Left ventricle myocardium superior (tissue), 1 donor: ENCODE results near the gene SRSF12. TPM values are rescaled to one million over a fixed set of nuclear protein-coding genes. Genes with fewer than 3 reads are reported as not detected.
"Not testable (repeated sequence)": the region's sequence is repeated elsewhere in the genome, so short reads cannot be mapped to it uniquely, and the experiment has no call there.

Source experiments
- ATAC-seq: fragments of 200-7000 bp; cut with Tn5 transposase; one replicate; pipeline ENCODE4 v1.9.1; 2020; ENCODE audit warnings: mild to moderate bottlenecking, moderate library complexity
- DNase-seq: peaks from one replicate; pipeline ENCODE4 v3.0.0-alpha.2; 2020
- intact Hi-C: fragments of 100-400 bp; cut with micrococcal nuclease; formaldehyde crosslinking; loops from one replicate; pipeline ENCODE4 v1.11.0; 2022
- total RNA-seq: library from RNA; stranded (reverse); fragmentation: NEBNext Ultra II Directional; extraction: Animal tissue kit (Norgen Biotek cat#: 25700); gene quantifications from one replicate; pipeline ENCODE4 v1.2.1, GENCODE V29; 2021
- donor health status: DM: no; HTN: yes; CAD: no; lungs with severe emphysema.

Gene SRSF12
- total RNA-seq, 1 donor from 2014 or later = 0.07 TPM

GRCh38 chr6:89080281-89081128 is 37.4 kb downstream of the SRSF12 start, which contains the start of gene PNRC1:
Gene PNRC1 (plus strand): TSS chr6:89080751. CDS start chr6:89080895, 144 bp downstream.
- ATAC-seq = peak; percentile 90
- intact Hi-C loops = loop anchor here (10.0 kb wide), 2 partner anchors 46 to 96 kb away; no protein-coding TSS in a partner anchor
- peak; percentile 100 for DNase-seq

- no peak for ATAC-seq
- intact Hi-C loops = loop anchor here (10.0 kb wide), 2 partner anchors 45 to 95 kb away; no protein-coding TSS in a partner anchor
Measured at GRCh38 chr6:89079511-89080234, 38.2 kb downstream of the SRSF12 start.

DNA sequence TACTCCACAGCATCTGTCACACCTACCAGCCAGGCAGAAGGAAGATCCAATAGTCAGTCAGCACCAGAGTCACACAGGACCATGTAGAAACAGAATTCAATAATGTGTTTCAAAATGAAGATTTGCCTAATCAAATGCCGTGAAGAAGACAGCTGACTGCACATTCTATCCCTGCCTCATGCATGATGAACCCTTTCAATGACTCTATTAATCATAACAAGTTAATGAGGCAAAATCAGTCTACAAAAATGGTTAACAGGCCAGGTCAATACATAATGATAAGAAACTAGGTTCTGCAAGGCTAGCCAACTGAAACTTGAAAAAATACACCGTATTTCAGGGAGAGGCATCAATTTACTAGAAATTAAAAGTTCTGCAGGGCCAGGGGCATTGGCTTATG is 44.0 kb downstream of the SRSF12 start:
- DNase-seq (no peak), ATAC-seq (no peak)
- intact Hi-C loops = no loop called here

More at GRCh38 chr6:89079511-89080234, 38.2 kb downstream of the SRSF12 start:
- DNase-seq = peak; percentile 67

DNA sequence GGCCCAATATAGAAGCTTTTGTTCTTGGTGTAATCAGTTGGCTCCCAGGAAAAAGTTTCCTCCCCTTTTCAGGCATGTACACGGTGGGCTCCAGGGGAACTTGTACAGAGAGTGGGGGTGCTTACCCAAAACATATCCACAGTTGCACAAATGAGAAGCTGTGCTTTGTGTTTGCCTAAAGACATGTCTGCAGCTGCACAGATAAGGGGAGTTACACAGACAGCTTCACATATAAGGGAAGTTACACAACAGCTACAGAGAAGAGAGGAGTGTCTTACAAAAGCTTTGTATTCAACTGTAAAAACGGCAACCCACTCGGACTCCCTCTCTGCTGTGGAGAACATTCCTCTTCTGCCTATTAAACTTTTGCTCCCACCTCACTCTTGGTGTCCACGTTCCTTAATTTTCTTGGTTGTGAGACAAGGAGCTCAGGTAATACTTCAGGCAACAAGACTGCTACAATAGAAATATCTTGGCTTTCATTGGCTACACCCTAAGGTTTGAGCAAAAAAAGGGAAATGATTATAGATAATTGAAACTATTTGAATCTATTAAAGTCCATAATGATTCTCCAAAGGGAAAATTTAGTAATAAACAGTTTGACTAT is 44.8 kb downstream of the SRSF12 start:
- intact Hi-C loops = no loop called here
- no peak for DNase-seq
- ATAC-seq = peak; percentile 64

DNA sequence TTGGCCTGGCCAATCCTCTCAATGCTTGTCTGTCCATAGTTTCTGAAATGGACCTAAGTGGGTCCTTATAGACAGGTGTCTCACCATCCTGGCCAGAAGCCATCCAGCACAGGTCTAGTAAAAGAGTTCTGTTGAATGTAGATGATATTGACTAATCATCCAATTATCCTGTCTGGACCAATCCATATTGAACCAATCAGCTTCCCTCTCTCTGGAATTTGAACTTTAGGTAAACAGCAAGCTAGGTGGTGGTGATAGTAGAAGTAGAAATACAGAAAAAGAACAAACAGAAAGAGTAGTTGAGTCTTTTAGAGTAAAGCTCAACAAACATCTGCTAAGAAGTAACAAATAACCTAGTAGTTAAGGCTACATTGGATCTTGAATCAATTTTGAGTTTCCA is 46.8 kb downstream of the SRSF12 start:
- intact Hi-C loops = no loop called here
- no peak for ATAC-seq
- DNase-seq = no peak

DNA sequence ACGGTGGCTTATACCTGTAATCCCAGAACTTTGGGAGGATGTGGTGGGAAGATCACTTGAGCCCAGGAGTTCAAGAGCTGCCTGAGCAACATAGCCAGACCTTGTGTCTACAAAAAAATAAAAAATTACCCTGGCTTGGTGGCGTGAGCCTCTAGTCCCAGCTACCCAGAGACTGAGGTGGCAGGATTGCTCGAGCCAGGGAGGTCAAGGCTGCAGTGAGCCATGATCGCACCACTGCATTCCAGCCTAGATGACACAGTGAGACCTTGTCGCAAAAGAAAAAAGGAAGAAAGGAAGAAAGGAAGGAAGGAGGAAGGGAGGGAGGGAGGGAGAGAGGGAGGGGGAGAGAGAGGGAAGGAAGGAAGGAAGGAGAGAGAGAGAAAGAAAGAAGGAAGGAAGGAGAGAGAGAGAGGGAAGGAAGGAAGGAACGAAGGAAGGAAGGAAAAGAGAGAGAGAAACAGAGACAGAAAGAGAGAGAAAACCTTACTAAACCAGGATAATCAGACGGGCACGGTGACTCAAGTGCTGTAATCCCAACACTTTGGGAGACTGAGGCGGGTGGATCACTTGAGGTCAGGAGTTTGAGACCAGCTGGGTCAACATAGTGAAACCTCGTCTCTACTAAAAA is 48.2 kb downstream of the SRSF12 start:
- ATAC-seq (no peak), DNase-seq (no peak)
- intact Hi-C loops = no loop called here

DNA sequence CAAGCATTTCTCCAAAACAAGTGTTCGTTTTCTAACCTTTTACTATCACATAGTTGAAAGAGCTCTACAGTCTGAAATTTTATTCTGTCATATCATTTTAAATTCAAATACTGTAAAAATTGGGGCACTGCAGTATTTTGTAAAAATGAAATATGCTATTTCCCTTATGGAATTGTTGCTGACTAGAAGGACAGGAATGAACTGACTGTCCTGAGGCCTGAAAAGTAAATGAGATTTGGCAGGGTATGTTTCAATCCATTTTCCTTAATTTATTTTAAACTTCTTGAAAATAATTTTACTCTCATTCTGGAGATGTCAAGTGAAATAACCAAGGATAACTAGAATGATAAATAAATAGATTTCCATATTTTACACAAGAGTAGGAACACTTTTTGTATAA is 49.2 kb downstream of the SRSF12 start:
- intact Hi-C loops = no loop called here
- no peak for DNase-seq
- ATAC-seq = no peak

DNA sequence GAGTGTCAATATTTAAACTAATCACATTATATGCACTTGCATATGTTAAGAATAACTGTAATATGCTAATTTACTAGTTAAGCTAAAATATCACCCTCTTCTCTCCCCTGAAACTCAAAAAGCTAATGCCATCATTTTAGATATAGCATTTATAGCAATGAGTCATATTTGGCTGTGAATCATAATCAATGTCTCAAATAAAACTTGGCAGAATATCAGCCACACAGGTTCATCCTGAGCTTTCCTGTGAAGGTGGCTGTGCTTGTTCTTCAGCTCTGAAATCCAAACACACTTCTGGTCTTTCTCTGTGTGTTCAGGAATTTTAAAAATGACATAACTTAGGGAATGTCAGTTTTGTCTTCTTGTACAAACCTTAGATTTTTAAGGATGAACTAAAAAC is 50.1 kb downstream of the SRSF12 start:
- intact Hi-C loops = no loop called here
- ATAC-seq (no peak), DNase-seq (no peak)

DNA sequence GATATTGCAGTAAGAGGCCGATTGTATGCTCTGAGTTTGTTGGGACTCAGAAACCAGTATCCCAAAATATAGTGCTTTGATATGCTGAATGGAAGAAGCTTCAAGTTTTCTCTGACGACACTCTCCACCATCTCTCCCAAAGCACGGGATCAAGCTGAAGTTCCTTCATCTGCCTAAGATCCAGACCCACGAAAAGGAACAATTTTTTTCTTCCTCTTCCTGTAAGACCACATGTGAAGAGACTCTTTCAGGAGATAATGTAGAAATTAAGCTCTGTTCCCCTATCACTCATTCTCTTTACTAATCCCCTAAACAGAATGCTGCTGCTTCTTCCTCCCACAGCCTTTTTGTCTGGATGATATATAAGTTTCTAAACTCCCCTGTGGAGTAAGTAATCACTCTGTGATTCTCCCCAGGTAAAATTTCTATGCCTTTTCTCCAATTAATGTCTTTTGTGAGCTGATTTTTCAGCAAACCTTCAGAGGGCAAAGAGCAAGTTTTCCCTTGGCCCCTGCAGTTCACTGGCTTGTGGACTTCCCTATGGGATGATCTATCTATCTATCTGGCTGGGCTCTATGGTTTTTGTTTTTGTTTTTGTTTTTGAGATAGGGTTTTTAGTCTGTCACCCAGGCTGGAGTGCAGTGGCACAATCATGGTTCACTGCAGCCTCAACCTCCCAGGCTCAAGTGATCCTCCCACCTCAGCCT is 50.8 kb downstream of the SRSF12 start:
- ATAC-seq = no peak
- intact Hi-C loops = no loop called here

GRCh38 chr6:89066121-89066520 is 51.8 kb downstream of the SRSF12 start:
- intact Hi-C loops, ATAC-seq, DNase-seq: not testable (repeated sequence)

More for the DNA sequence above, 50.8 kb downstream of the SRSF12 start:
- no peak for DNase-seq

DNA sequence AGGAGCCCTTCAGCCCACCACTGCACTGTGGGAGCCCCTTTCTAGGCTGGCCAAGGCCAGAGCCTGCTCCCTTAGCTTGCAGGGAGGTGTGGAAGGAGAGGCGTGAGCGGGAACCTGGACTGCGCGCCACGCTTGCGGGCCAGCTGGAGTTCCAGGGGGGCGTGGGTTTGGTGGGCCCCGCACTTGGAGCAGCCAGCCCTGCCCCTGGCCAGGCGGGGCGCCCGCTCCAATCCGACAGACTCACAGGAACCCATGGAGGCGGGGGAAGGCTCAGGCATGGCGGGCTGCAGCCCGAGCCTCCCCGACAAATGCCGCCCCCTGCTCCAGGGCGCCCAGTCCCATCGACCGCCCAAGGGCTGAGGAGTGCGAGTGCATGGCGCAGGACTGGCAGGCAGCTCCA is 52.9 kb downstream of the SRSF12 start:
- ATAC-seq, DNase-seq, intact Hi-C loops: not testable (repeated sequence)

GRCh38 chr6:89063881-89064280 is 54.0 kb downstream of the SRSF12 start:
- DNase-seq (no peak), ATAC-seq (no peak)
- intact Hi-C loops = no loop called here

DNA sequence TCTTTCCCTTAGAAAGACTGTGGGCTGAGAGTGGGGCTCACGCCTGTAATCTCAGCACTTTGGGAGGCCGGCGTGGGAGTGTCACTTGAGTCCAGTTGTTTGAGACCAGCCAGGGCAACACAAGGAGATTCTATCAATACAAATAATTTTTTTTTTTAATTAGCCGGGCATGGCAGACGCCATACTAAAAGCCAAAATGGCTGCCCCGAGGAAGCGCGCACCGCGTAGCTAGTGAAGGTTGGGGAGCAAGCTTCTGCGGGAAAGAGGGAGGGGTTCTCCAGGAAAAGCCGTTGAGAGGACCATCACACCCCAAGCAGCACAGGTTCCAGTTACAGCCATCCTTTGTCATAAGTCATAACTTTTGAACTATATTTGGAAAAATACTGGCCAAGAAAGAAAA is 58.6 kb downstream of the SRSF12 start:
- no peak for ATAC-seq
- DNase-seq = no peak
- intact Hi-C loops = no loop called here

- no peak for DNase-seq
- intact Hi-C loops = no loop called here
- ATAC-seq = no peak
Measured at GRCh38 chr6:89058627-89059026, 59.2 kb downstream of the SRSF12 start.

DNA sequence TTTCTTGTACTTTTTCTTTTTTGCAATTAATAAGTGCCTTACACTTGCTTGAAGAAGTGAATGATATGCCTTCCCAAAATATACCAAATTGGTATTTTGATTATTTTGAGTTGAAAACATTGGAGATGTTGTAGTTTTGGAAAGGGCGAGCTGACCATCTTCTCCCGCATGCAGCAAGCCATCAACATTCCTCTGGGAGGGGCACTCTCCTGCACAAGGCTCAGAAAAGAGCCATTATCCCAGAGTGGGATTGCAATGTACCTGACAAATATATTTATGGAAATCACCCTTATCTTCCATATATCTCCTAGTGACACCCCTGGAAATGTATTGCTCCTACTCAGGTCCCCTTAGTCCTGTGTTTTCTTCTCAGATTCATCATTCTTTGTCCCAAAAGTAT is 60.1 kb downstream of the SRSF12 start:
- intact Hi-C loops = no loop called here
- ATAC-seq (no peak), DNase-seq (no peak)

DNA sequence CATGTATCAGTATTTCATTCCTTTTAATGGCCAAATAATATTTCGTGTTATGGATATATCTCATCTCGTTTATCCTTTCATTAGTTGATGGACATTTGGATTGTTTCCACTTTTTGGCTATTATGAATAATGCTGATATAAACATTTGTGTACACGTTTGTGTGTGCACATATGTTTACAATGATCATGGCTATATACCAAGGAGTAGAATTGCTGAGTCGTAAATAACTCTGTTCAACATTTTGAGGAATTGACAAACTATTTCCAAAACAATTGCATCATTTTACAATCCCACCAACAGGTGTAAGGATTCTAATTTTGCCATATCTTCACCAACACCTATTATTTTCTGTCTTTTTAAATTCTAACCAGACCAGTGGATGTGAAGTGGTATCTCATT is 63.7 kb downstream of the SRSF12 start:
- no peak for DNase-seq
- ATAC-seq = no peak
- intact Hi-C loops = no loop called here

GRCh38 chr6:89051676-89052075 is 66.2 kb downstream of the SRSF12 start:
- intact Hi-C loops = no loop called here
- no peak for ATAC-seq
- DNase-seq = no peak

- ATAC-seq = no peak
- DNase-seq = no peak
- intact Hi-C loops = no loop called here
Measured at GRCh38 chr6:89050697-89051096, 67.2 kb downstream of the SRSF12 start.

DNA sequence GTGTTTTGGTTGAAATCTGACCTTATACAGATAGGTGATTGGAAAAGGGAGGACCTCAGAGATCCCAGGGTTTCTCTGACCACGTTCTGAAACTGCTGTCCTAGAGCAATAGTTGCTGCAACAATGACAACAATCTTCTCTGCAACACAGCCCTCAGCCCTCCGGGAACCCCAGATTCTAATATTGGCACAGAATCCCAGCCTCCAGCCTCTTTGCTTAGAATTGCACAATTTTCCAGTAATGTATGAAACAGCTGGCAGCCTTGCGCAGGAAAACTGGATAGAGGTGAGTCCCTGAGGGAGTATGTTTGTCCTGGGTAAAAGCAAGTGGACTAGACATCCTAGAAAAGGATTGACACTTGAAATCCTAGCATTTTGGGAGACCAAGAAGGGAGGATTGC is 67.7 kb downstream of the SRSF12 start:
- peak; percentile 94 for ATAC-seq
- intact Hi-C loops = no loop called here
- DNase-seq = peak; percentile 50
